Measurements from ENCODE around the gene EHMT1. TPM values are rescaled to one million over a fixed set of nuclear protein-coding genes. Genes with fewer than 3 reads are reported as not detected.

Gene EHMT1
- total RNA-seq, 1 donor, result 43.6 TPM

- DNase-seq (ENCODE audit: low read depth), result no peak
- TF ChIP-seq, protein P1, sequence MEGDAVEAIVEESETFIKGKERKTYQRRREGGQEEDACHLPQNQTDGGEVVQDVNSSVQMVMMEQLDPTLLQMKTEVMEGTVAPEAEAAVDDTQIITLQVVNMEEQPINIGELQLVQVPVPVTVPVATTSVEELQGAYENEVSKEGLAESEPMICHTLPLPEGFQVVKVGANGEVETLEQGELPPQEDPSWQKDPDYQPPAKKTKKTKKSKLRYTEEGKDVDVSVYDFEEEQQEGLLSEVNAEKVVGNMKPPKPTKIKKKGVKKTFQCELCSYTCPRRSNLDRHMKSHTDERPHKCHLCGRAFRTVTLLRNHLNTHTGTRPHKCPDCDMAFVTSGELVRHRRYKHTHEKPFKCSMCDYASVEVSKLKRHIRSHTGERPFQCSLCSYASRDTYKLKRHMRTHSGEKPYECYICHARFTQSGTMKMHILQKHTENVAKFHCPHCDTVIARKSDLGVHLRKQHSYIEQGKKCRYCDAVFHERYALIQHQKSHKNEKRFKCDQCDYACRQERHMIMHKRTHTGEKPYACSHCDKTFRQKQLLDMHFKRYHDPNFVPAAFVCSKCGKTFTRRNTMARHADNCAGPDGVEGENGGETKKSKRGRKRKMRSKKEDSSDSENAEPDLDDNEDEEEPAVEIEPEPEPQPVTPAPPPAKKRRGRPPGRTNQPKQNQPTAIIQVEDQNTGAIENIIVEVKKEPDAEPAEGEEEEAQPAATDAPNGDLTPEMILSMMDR (IDR thresholded peaks at IDR 0.05; ENCODE audit: insufficient read depth, low read depth, low read length), result no peak
- no peak overlapping the region for H3K4me3 ChIP-seq (ENCODE audit: low read depth, low read length)
Observed at GRCh38 chr9:137741330-137741729, 122.5 kb downstream of the EHMT1 start.

GRCh38 chr9:137742698-137743097 is 123.9 kb downstream of the EHMT1 start:
- H3K4me3 ChIP-seq (ENCODE audit: low read depth, low read length), result no peak overlapping the region
- no peak for DNase-seq (ENCODE audit: low read depth)
- TF ChIP-seq, protein P1 (IDR thresholded peaks at IDR 0.05; ENCODE audit: insufficient read depth, low read depth, low read length), result no peak

GRCh38 chr9:137743695-137744094 is 124.9 kb downstream of the EHMT1 start:
- DNase-seq (ENCODE audit: low read depth), result no peak
- TF ChIP-seq, protein P1 (IDR thresholded peaks at IDR 0.05; ENCODE audit: insufficient read depth, low read depth, low read length), result no peak
- no peak overlapping the region for H3K4me3 ChIP-seq (ENCODE audit: low read depth, low read length)

DNA sequence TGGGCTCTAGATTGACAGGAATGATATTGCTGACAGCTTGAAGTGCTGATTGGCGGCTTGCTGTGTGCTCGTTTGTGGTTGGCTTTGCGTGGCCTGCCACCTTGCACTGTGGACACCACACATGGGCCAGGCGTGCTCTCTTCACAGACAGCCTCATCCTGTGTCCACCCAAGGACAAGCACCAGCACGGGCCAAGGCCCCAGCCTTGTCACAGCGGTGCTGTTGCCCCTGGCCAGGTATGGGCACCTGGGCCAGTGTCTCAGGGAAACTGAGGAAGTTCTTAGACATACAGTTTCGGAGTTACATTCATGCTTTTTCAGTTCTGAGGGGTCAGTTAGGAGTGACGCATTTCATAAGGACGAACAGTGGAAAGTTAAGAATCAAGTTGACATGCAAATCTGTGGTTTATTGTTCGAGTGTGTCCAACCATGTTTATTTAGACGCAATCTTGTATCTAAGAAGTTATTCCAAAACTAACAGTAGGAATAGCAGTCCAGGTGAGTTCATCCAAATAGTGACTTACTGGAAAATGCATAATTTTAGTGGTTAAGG is 125.9 kb downstream of the EHMT1 start:
- DNase-seq (ENCODE audit: low read depth), result no peak
- no peak overlapping the region for H3K4me3 ChIP-seq (ENCODE audit: low read depth, low read length)
- TF ChIP-seq, protein P1 (IDR thresholded peaks at IDR 0.05; ENCODE audit: insufficient read depth, low read depth, low read length), result no peak

- TF ChIP-seq, protein P1 (IDR thresholded peaks at IDR 0.05; ENCODE audit: insufficient read depth, low read depth, low read length), result no peak
- no peak for DNase-seq (ENCODE audit: low read depth)
- H3K4me3 ChIP-seq (ENCODE audit: low read depth, low read length), result no peak overlapping the region
Observed at GRCh38 chr9:137745541-137745991, 126.8 kb downstream of the EHMT1 start.

DNA sequence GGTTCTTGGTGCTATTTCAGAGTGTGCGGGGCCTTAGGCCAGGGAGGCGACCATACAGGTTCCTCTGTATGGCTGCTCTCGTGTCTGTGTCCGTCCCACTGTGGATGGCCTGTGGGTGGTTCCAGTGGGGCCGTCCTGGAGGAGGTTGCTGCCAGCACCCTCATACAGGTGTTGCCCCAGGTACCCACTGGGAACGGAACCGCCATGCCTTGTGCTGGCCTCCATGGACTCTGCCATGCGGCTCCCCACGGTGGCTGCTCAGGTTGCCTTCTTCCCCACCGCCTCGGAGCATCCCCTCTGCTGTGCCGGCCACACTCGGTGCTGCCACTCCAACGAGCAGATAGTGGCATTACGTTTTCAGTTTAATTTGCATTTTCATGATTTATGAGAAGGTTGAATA is 129.5 kb downstream of the EHMT1 start:
- H3K4me3 ChIP-seq (ENCODE audit: low read depth, low read length), result no peak overlapping the region
- TF ChIP-seq, protein P1 (IDR thresholded peaks at IDR 0.05; ENCODE audit: insufficient read depth, low read depth, low read length), result no peak
- DNase-seq (ENCODE audit: low read depth), result no peak

- TF ChIP-seq, protein P1 (IDR thresholded peaks at IDR 0.05; ENCODE audit: insufficient read depth, low read depth, low read length), result no peak
- DNase-seq (ENCODE audit: low read depth), result no peak
- no peak overlapping the region for H3K4me3 ChIP-seq (ENCODE audit: low read depth, low read length)
Observed at GRCh38 chr9:137748741-137749140, 129.9 kb downstream of the EHMT1 start.
